K562 (cell line): ENCODE data around the gene SULT2B1. TPM values are rescaled to one million over a fixed set of nuclear protein-coding genes. Genes with fewer than 3 reads are reported as not detected.

Source experiments
- ARID1B ChIP-seq: fragments of 450-650 bp; IDR thresholded peaks from 2 replicates; pipeline ENCODE4 v1.6.1; 2016; ENCODE audit warnings: antibody characterized with exemption, mild to moderate bottlenecking, inconsistent platforms
- CXXC5 ChIP-seq: fragments of 250-450 bp; sonication (Bioruptor Pico); IDR thresholded peaks from 2 replicates; pipeline ENCODE4 v1.8.0; 2022; ENCODE audit warnings: inconsistent platforms, mild to moderate bottlenecking, moderate library complexity
- FOXK1 ChIP-seq: sonication (generic); formaldehyde crosslinking; IDR thresholded peaks from 2 replicates; pipeline ENCODE4 v1.8.0; 2022; ENCODE audit warnings: missing genetic modification reagents, mild to moderate bottlenecking, borderline replicate concordance
- NR3C1 ChIP-seq: sonication (generic); formaldehyde crosslinking; IDR thresholded peaks from 2 replicates; pipeline ENCODE4 v1.8.1; 2022; ENCODE audit warnings: missing genetic modification reagents
- RBFOX2 ChIP-seq: fragments of 200-400 bp; formaldehyde crosslinking; IDR thresholded peaks from 2 replicates; pipeline ENCODE4 v1.6.1; 2017; ENCODE audit warnings: low read depth, mild to moderate bottlenecking, low read length, moderate library complexity
- RBM25 ChIP-seq: fragments of 200-400 bp; formaldehyde crosslinking; IDR thresholded peaks from 2 replicates; pipeline ENCODE4 v1.6.1; 2018; ENCODE audit warnings: low read length, low read depth, moderate library complexity; ENCODE audit not compliant: severe bottlenecking
- SP2 ChIP-seq: IDR thresholded peaks from 2 replicates; pipeline ENCODE4 v1.6.1; 2011; ENCODE audit warnings: mild to moderate bottlenecking, low read depth, low read length, moderate library complexity; ENCODE audit not compliant: poor library complexity, severe bottlenecking; ENCODE audit errors: extremely low read depth
- TRIM24 ChIP-seq, 2 experiments: fragments of 450-650 bp; IDR thresholded peaks; 2 replicates each; pipeline ENCODE4 v1.6.1; 2016
- ZFX ChIP-seq: sonication (generic); formaldehyde crosslinking; IDR thresholded peaks from 2 replicates; pipeline ENCODE4 v1.8.0; 2022; ENCODE audit warnings: mild to moderate bottlenecking, missing genetic modification reagents, moderate library complexity
- polyA plus RNA-seq, 8 experiments: library from polyadenylated mRNA; depleted of rRNA in 4 of 8; stranded (reverse) in 5 of 8; unstranded in 3 of 8; fragments of >200 nt; fragmentation: Nextera tagmentation in 2 of 8; fragmentation: Illumina TruSeq in 1 of 8; extraction: Ambion mirVana in 2 of 8; extraction: Trizol in 1 of 8; gene quantifications; 2 replicates each; pipeline versions ENCODE4 v1.2.1 to v1.2.3, GENCODE V29; 2011 to 2014; ENCODE audit warnings: inconsistent platforms in 1 of 8, missing spikeins in 1 of 8
- total RNA-seq, 7 experiments: library from RNA; depleted of rRNA in 6 of 7; stranded (reverse); fragments of >200 nt in 6 of 7; fragmentation: Illumina TruSeq in 2 of 7; extraction: Trizol in 2 of 7; gene quantifications; 2 replicates each; pipeline versions ENCODE4 v1.2.1 to v1.2.3, GENCODE V29; 2011 to 2021; ENCODE audit warnings: low replicate concordance in 1 of 7
- TF ChIP-seq, protein P1 (sequence below): fragments of 450-650 bp; formaldehyde crosslinking; IDR thresholded peaks from 2 replicates; pipeline ENCODE4 v1.4.0; 2022; ENCODE audit warnings: missing genetic modification characterization
- TF ChIP-seq, protein P2 (sequence below), 3 experiments: IDR thresholded peaks in 2 of 3; conservative IDR thresholded peaks in 1 of 3; 2 replicates each; pipeline ENCODE4 v1.5.1; 2011 to 2012; ENCODE audit warnings: low read length in 3 of 3, mild to moderate bottlenecking in 3 of 3, control low read depth in 2 of 3, improper control_type of control experiment in 1 of 3, inconsistent platforms in 1 of 3, low read depth in 1 of 3, mixed read lengths in 1 of 3, moderate library complexity in 1 of 3; ENCODE audit not compliant: insufficient read depth in 2 of 3
- TF ChIP-seq, protein P3 (sequence below): fragments of 250-450 bp; sonication (Bioruptor Pico); IDR thresholded peaks from 2 replicates; pipeline ENCODE4 v1.4.0; 2020
- TF ChIP-seq, protein P4 (sequence below): conservative IDR thresholded peaks from 2 replicates; pipeline ENCODE4 v1.6.1; 2011; ENCODE audit warnings: low read depth, mild to moderate bottlenecking, low read length; ENCODE audit not compliant: control insufficient read depth
- TF ChIP-seq, protein P5 (sequence below): fragments of 200-800 bp; sonication (Bioruptor generic); IDR thresholded peaks from 2 replicates; pipeline ENCODE4 v1.6.1; 2017; ENCODE audit warnings: missing genetic modification characterization, missing compliant biosample characterization
- TF ChIP-seq, protein P6 (sequence below), 2 experiments: fragments of 200-800 bp in 1 of 2; sonication (Bioruptor generic) in 1 of 2; sonication (generic) in 1 of 2; formaldehyde crosslinking in 1 of 2; IDR thresholded peaks in 1 of 2; conservative IDR thresholded peaks in 1 of 2; 2 replicates each; pipeline versions ENCODE4 v1.5.0 to v1.6.1; 2016 to 2020; ENCODE audit warnings: missing compliant biosample characterization in 1 of 2, missing genetic modification characterization in 1 of 2, missing genetic modification reagents in 1 of 2

Gene SULT2B1
- total and polyA plus RNA-seq, 9 of the 15 experiments (the other 6 are each of a cell fraction or from before 2014, with no cell fraction given): 0.09 to 0.62 (median 0.22) TPM; not detected in 2

DNA sequence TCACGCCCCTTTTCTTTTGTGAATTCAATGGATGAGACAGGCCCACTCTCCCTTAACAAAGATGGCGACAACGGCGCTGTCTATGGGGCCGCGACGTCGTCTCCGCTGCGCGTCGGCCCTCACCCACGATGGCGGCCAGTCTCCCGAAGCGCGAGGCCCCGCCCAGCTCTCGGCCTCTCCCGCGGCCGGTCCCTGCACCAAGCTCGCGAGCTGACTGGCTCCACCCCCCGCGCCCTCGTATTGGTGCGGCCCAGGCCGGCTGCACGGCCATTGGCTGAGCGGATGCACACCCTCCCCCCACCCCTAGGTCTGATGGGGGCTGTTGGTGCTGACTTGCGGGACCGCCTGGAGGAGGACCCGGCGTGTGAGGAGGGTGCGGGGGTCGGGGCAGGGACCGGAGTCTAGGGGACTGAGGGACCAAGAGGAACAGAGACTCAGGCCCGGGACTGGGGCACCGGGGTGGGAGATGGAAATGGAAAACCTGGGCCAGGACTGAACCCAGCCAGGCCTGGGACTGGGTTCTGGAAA is 72.2 kb downstream of the SULT2B1 start (continued):
- TF ChIP-seq ARID1B (no peak), FOXK1 (CRISPR knock-in tag) (no peak), NR3C1 (CRISPR knock-in tag) (no peak), RBFOX2 (peak; percentile 78), SP2 (peak; percentile 41), CXXC5 (peak; percentile 88), ZFX (CRISPR knock-in tag) (peak; percentile 94), TRIM24 (IDR thresholded peaks at IDR 0.05) (no peak), RBM25 (peak; percentile 98)
- TF ChIP-seq, protein P1, sequence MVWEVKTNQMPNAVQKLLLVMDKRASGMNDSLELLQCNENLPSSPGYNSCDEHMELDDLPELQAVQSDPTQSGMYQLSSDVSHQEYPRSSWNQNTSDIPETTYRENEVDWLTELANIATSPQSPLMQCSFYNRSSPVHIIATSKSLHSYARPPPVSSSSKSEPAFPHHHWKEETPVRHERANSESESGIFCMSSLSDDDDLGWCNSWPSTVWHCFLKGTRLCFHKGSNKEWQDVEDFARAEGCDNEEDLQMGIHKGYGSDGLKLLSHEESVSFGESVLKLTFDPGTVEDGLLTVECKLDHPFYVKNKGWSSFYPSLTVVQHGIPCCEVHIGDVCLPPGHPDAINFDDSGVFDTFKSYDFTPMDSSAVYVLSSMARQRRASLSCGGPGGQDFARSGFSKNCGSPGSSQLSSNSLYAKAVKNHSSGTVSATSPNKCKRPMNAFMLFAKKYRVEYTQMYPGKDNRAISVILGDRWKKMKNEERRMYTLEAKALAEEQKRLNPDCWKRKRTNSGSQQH (CRISPR knock-in tag): no peak
- TF ChIP-seq, protein P2, sequence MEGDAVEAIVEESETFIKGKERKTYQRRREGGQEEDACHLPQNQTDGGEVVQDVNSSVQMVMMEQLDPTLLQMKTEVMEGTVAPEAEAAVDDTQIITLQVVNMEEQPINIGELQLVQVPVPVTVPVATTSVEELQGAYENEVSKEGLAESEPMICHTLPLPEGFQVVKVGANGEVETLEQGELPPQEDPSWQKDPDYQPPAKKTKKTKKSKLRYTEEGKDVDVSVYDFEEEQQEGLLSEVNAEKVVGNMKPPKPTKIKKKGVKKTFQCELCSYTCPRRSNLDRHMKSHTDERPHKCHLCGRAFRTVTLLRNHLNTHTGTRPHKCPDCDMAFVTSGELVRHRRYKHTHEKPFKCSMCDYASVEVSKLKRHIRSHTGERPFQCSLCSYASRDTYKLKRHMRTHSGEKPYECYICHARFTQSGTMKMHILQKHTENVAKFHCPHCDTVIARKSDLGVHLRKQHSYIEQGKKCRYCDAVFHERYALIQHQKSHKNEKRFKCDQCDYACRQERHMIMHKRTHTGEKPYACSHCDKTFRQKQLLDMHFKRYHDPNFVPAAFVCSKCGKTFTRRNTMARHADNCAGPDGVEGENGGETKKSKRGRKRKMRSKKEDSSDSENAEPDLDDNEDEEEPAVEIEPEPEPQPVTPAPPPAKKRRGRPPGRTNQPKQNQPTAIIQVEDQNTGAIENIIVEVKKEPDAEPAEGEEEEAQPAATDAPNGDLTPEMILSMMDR (IDR thresholded peaks at IDR 0.05 in 2 of 3, conservative IDR thresholded peaks at IDR 0.05 in 1 of 3; ENCODE audit: insufficient read depth in 2 of 3, low read depth in 1 of 3, low read length in 3 of 3): no peak
- TF ChIP-seq, protein P3, sequence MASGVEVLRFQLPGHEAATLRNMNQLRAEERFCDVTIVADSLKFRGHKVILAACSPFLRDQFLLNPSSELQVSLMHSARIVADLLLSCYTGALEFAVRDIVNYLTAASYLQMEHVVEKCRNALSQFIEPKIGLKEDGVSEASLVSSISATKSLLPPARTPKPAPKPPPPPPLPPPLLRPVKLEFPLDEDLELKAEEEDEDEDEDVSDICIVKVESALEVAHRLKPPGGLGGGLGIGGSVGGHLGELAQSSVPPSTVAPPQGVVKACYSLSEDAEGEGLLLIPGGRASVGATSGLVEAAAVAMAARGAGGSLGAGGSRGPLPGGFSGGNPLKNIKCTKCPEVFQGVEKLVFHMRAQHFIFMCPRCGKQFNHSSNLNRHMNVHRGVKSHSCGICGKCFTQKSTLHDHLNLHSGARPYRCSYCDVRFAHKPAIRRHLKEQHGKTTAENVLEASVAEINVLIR (CRISPR knock-in tag): peak; percentile 58
- TF ChIP-seq, protein P4, sequence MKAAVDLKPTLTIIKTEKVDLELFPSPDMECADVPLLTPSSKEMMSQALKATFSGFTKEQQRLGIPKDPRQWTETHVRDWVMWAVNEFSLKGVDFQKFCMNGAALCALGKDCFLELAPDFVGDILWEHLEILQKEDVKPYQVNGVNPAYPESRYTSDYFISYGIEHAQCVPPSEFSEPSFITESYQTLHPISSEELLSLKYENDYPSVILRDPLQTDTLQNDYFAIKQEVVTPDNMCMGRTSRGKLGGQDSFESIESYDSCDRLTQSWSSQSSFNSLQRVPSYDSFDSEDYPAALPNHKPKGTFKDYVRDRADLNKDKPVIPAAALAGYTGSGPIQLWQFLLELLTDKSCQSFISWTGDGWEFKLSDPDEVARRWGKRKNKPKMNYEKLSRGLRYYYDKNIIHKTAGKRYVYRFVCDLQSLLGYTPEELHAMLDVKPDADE: peak; percentile 20; the same call in 1 of the 2 replicates
- TF ChIP-seq, protein P5, sequence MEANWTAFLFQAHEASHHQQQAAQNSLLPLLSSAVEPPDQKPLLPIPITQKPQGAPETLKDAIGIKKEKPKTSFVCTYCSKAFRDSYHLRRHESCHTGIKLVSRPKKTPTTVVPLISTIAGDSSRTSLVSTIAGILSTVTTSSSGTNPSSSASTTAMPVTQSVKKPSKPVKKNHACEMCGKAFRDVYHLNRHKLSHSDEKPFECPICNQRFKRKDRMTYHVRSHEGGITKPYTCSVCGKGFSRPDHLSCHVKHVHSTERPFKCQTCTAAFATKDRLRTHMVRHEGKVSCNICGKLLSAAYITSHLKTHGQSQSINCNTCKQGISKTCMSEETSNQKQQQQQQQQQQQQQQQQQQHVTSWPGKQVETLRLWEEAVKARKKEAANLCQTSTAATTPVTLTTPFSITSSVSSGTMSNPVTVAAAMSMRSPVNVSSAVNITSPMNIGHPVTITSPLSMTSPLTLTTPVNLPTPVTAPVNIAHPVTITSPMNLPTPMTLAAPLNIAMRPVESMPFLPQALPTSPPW: peak; percentile 88
- TF ChIP-seq, protein P6, sequence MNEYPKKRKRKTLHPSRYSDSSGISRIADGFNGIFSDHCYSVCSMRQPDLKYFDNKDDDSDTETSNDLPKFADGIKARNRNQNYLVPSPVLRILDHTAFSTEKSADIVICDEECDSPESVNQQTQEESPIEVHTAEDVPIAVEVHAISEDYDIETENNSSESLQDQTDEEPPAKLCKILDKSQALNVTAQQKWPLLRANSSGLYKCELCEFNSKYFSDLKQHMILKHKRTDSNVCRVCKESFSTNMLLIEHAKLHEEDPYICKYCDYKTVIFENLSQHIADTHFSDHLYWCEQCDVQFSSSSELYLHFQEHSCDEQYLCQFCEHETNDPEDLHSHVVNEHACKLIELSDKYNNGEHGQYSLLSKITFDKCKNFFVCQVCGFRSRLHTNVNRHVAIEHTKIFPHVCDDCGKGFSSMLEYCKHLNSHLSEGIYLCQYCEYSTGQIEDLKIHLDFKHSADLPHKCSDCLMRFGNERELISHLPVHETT (CRISPR knock-in tag; conservative IDR thresholded peaks at IDR 0.05 in 1 of 2, IDR thresholded peaks at IDR 0.05 in 1 of 2): 0 out of 4 replicates have a peak, but pooled peaks of 1 of the 2 experiments have one; percentile 49
